Measurements from ENCODE around the gene PRM2.
"Not testable (repeated sequence)": the region's sequence is repeated elsewhere in the genome, so short reads cannot be mapped to it uniquely, and the experiment has no call there.

PRM2 gene

GRCh38 chr16:11290102-11290893 is 14.0 kb upstream of the PRM2 start:
- no peak overlapping the region for H3K4me3 ChIP-seq (ENCODE audit: low read depth in 1 of 5, low read length in 5 of 5)
- H3K9me3 ChIP-seq (ENCODE audit: control insufficient read depth in 5 of 5, low read length in 5 of 5), result no peaks in the 10 kb centered on the region
- H3K27ac ChIP-seq (ENCODE audit: low read depth, low read length), result no peak overlapping the region
- H3K27me3 ChIP-seq (ENCODE audit: control insufficient read depth in 5 of 5, insufficient read depth in 4 of 5, low read length in 5 of 5), result peaks cover 0 to 7% (median 0%) of the 10 kb centered on the region in 5 donors
- no peak overlapping the region for H3K9ac ChIP-seq (ENCODE audit: low read length in 5 of 5)
- H3K36me3 ChIP-seq (ENCODE audit: control insufficient read depth in 5 of 5, insufficient read depth in 5 of 5, low read length in 5 of 5), result no peaks in the 10 kb centered on the region
- H3K4me1 ChIP-seq (ENCODE audit: control insufficient read depth in 5 of 5, insufficient read depth in 5 of 5, low read length in 5 of 5), result no peaks in the 10 kb centered on the region

- H3K27me3 ChIP-seq (ENCODE audit: control insufficient read depth in 5 of 5, insufficient read depth in 4 of 5, low read length in 5 of 5); H3K4me1 ChIP-seq (ENCODE audit: control insufficient read depth in 5 of 5, insufficient read depth in 5 of 5, low read length in 5 of 5); H3K4me3 ChIP-seq (ENCODE audit: low read depth in 1 of 5, low read length in 5 of 5); H3K9me3 ChIP-seq (ENCODE audit: control insufficient read depth in 5 of 5, low read length in 5 of 5); H3K27ac ChIP-seq (ENCODE audit: low read depth, low read length); H3K36me3 ChIP-seq (ENCODE audit: control insufficient read depth in 5 of 5, insufficient read depth in 5 of 5, low read length in 5 of 5); H3K9ac ChIP-seq (ENCODE audit: low read length in 5 of 5): not testable (repeated sequence)
These were observed 13.4 kb upstream of the PRM2 start for GRCh38 chr16:11289696-11290095.

GRCh38 chr16:11289202-11289601 is 12.9 kb upstream of the PRM2 start:
- peaks cover 0 to 7% (median 0%) of the 10 kb centered on the region in 5 donors for H3K27me3 ChIP-seq (ENCODE audit: control insufficient read depth in 5 of 5, insufficient read depth in 4 of 5, low read length in 5 of 5)
- no peaks in the 10 kb centered on the region for H3K9me3 ChIP-seq (ENCODE audit: control insufficient read depth in 5 of 5, low read length in 5 of 5)
- no peaks in the 10 kb centered on the region for H3K36me3 ChIP-seq (ENCODE audit: control insufficient read depth in 5 of 5, insufficient read depth in 5 of 5, low read length in 5 of 5)
- H3K4me3 ChIP-seq (ENCODE audit: low read depth in 1 of 5, low read length in 5 of 5), result no peak overlapping the region
- H3K9ac ChIP-seq (ENCODE audit: low read length in 5 of 5), result no peak overlapping the region
- no peaks in the 10 kb centered on the region for H3K4me1 ChIP-seq (ENCODE audit: control insufficient read depth in 5 of 5, insufficient read depth in 5 of 5, low read length in 5 of 5)
- no peak overlapping the region for H3K27ac ChIP-seq (ENCODE audit: low read depth, low read length)

GRCh38 chr16:11285842-11286241 is 9.6 kb upstream of the PRM2 start:
- H3K9me3 ChIP-seq (ENCODE audit: control insufficient read depth in 5 of 5, low read length in 5 of 5), result no peaks in the 10 kb centered on the region
- no peaks in the 10 kb centered on the region for H3K4me1 ChIP-seq (ENCODE audit: control insufficient read depth in 5 of 5, insufficient read depth in 5 of 5, low read length in 5 of 5)
- peaks cover 0 to 7% (median 0%) of the 10 kb centered on the region in 5 donors for H3K27me3 ChIP-seq (ENCODE audit: control insufficient read depth in 5 of 5, insufficient read depth in 4 of 5, low read length in 5 of 5)
- no peak overlapping the region for H3K9ac ChIP-seq (ENCODE audit: low read length in 5 of 5)
- no peak overlapping the region for H3K4me3 ChIP-seq (ENCODE audit: low read depth in 1 of 5, low read length in 5 of 5)
- no peaks in the 10 kb centered on the region for H3K36me3 ChIP-seq (ENCODE audit: control insufficient read depth in 5 of 5, insufficient read depth in 5 of 5, low read length in 5 of 5)
- no peak overlapping the region for H3K27ac ChIP-seq (ENCODE audit: low read depth, low read length)

GRCh38 chr16:11283820-11284248 is 7.6 kb upstream of the PRM2 start:
- H3K9ac ChIP-seq (ENCODE audit: low read length in 5 of 5), result no peak overlapping the region
- no peak overlapping the region for H3K27ac ChIP-seq (ENCODE audit: low read depth, low read length)
- no peaks in the 10 kb centered on the region for H3K4me1 ChIP-seq (ENCODE audit: control insufficient read depth in 5 of 5, insufficient read depth in 5 of 5, low read length in 5 of 5)
- peaks cover 0 to 2% (median 0%) of the 10 kb centered on the region in 5 donors for H3K27me3 ChIP-seq (ENCODE audit: control insufficient read depth in 5 of 5, insufficient read depth in 4 of 5, low read length in 5 of 5)
- no peak overlapping the region for H3K4me3 ChIP-seq (ENCODE audit: low read depth in 1 of 5, low read length in 5 of 5)
- no peaks in the 10 kb centered on the region for H3K36me3 ChIP-seq (ENCODE audit: control insufficient read depth in 5 of 5, insufficient read depth in 5 of 5, low read length in 5 of 5)
- no peaks in the 10 kb centered on the region for H3K9me3 ChIP-seq (ENCODE audit: control insufficient read depth in 5 of 5, low read length in 5 of 5)

- Histone ChIP-seq H3K4me3 (ENCODE audit: low read depth in 1 of 5, low read length in 5 of 5) (no peak within 1 kb of the TSS), H3K9ac (ENCODE audit: low read length in 5 of 5) (no peak within 1 kb of the TSS), H3K4me1 (ENCODE audit: control insufficient read depth in 5 of 5, insufficient read depth in 5 of 5, low read length in 5 of 5) (no peaks in the 10 kb centered on the region), H3K27me3 (ENCODE audit: control insufficient read depth in 5 of 5, insufficient read depth in 4 of 5, low read length in 5 of 5) (peaks cover 0 to 3% (median 0%) of the 10 kb centered on the region in 5 donors), H3K36me3 (ENCODE audit: control insufficient read depth in 5 of 5, insufficient read depth in 5 of 5, low read length in 5 of 5) (no peaks in the 10 kb centered on the region), H3K9me3 (ENCODE audit: control insufficient read depth in 5 of 5, low read length in 5 of 5) (no peaks in the 10 kb centered on the region), H3K27ac (ENCODE audit: low read depth, low read length) (no peak within 1 kb of the TSS)
These were observed 4.6 kb upstream of the PRM2 start, which contains the start of gene PRM1 for GRCh38 chr16:11280616-11281522. Gene PRM1, minus strand, starts transcription at chr16:11281330. Its CDS starts 92 bp downstream, at chr16:11281238.

- Histone ChIP-seq H3K27ac (ENCODE audit: low read depth, low read length) (no peak overlapping the region), H3K27me3 (ENCODE audit: control insufficient read depth in 5 of 5, insufficient read depth in 4 of 5, low read length in 5 of 5) (peaks cover 0 to 6% (median 0%) of the 10 kb centered on the region in 5 donors), H3K4me1 (ENCODE audit: control insufficient read depth in 5 of 5, insufficient read depth in 5 of 5, low read length in 5 of 5) (no peaks in the 10 kb centered on the region), H3K36me3 (ENCODE audit: control insufficient read depth in 5 of 5, insufficient read depth in 5 of 5, low read length in 5 of 5) (no peaks in the 10 kb centered on the region), H3K4me3 (ENCODE audit: low read depth in 1 of 5, low read length in 5 of 5) (no peak overlapping the region), H3K9ac (ENCODE audit: low read length in 5 of 5) (no peak overlapping the region), H3K9me3 (ENCODE audit: control insufficient read depth in 5 of 5, low read length in 5 of 5) (no peaks in the 10 kb centered on the region)
These were observed 2.7 kb upstream of the PRM2 start for GRCh38 chr16:11278681-11279628.

GRCh38 chr16:11277607-11278337 is 1.5 kb upstream of the PRM2 start:
- Histone ChIP-seq H3K4me1 (ENCODE audit: control insufficient read depth in 5 of 5, insufficient read depth in 5 of 5, low read length in 5 of 5) (no peaks in the 10 kb centered on the region), H3K9ac (ENCODE audit: low read length in 5 of 5) (no peak overlapping the region), H3K36me3 (ENCODE audit: control insufficient read depth in 5 of 5, insufficient read depth in 5 of 5, low read length in 5 of 5) (no peaks in the 10 kb centered on the region), H3K27me3 (ENCODE audit: control insufficient read depth in 5 of 5, insufficient read depth in 4 of 5, low read length in 5 of 5) (peaks cover 0 to 6% (median 0%) of the 10 kb centered on the region in 5 donors), H3K27ac (ENCODE audit: low read depth, low read length) (no peak overlapping the region), H3K4me3 (ENCODE audit: low read depth in 1 of 5, low read length in 5 of 5) (no peak overlapping the region), H3K9me3 (ENCODE audit: control insufficient read depth in 5 of 5, low read length in 5 of 5) (no peaks in the 10 kb centered on the region)

Measured in subcutaneous abdominal adipose tissue (tissue), 5 donors.